Measurements from ENCODE around the gene C1orf174. TPM values are rescaled to one million over a fixed set of nuclear protein-coding genes. Genes with fewer than 3 reads are reported as not detected.

The C1orf174 gene
- total RNA-seq, 1 experiment from 2014 or later, result 45.2 TPM

GRCh38 chr1:3910049-3910731, 10.1 kb upstream of the C1orf174 start:
- DNase-seq (ENCODE audit: low read depth), result no peak

- no peak for DNase-seq (ENCODE audit: low read depth)
Measured at GRCh38 chr1:3909615-3910014, 9.5 kb upstream of the C1orf174 start.

GRCh38 chr1:3908886-3909517, 8.9 kb upstream of the C1orf174 start:
- no peak for DNase-seq (ENCODE audit: low read depth)

GRCh38 chr1:3907621-3908165, 7.6 kb upstream of the C1orf174 start:
- DNase-seq (ENCODE audit: low read depth), result no peak

- no peak for DNase-seq (ENCODE audit: low read depth)
Measured at GRCh38 chr1:3907031-3907534, 7.0 kb upstream of the C1orf174 start.

- DNase-seq (ENCODE audit: low read depth), result no peak
Measured at GRCh38 chr1:3906672-3907020, 6.6 kb upstream of the C1orf174 start.

- no peak for DNase-seq (ENCODE audit: low read depth)
Measured at GRCh38 chr1:3905953-3906671, 6.0 kb upstream of the C1orf174 start.

- DNase-seq (ENCODE audit: low read depth), result no peak
Measured at GRCh38 chr1:3905266-3905952, 5.3 kb upstream of the C1orf174 start.

- no peak for DNase-seq (ENCODE audit: low read depth)
Measured at GRCh38 chr1:3904843-3905185, 4.7 kb upstream of the C1orf174 start.

GRCh38 chr1:3904006-3904842, 4.2 kb upstream of the C1orf174 start:
- DNase-seq (ENCODE audit: low read depth), result no peak

- peak; percentile 49 for DNase-seq (ENCODE audit: low read depth)
Measured at GRCh38 chr1:3903141-3904005, 3.3 kb upstream of the C1orf174 start.

GRCh38 chr1:3902571-3903091, 2.6 kb upstream of the C1orf174 start:
- no peak for DNase-seq (ENCODE audit: low read depth)

- DNase-seq (ENCODE audit: low read depth), result no peak
Measured at GRCh38 chr1:3902111-3902511, 2.0 kb upstream of the C1orf174 start.

- DNase-seq (ENCODE audit: low read depth), result peak; percentile 95
Measured at GRCh38 chr1:3900969-3901529, 977 bp upstream of the C1orf174 start.

- peak; percentile 23 for DNase-seq (ENCODE audit: low read depth)
Measured at GRCh38 chr1:3899754-3900149, 320 bp downstream of the C1orf174 start.

GRCh38 chr1:3898994-3899753, 898 bp downstream of the C1orf174 start:
- DNase-seq (ENCODE audit: low read depth), result no peak

GRCh38 chr1:3898475-3898735, 1.7 kb downstream of the C1orf174 start:
- no peak for DNase-seq (ENCODE audit: low read depth)

GRCh38 chr1:3896396-3897000, 3.6 kb downstream of the C1orf174 start:
- DNase-seq (ENCODE audit: low read depth), result no peak

- no peak for DNase-seq (ENCODE audit: low read depth)
Measured at GRCh38 chr1:3895951-3896325, 4.1 kb downstream of the C1orf174 start.

Measured in RPMI7951 (cell line).